Activated CD4-positive, alpha-beta T cell treated with anti-CD3 and anti-CD28 coated beads, Interleukin-2, amount 50 U/mL, for 1 hour (primary cell): ENCODE measurements around the gene ARG2.
A peak's percentile ranks its signal among the peaks of the same experiment; 100 is the strongest.
"Not testable (repeated sequence)": the region's sequence is repeated elsewhere in the genome, so short reads cannot be mapped to it uniquely, and the experiment has no call there.

Source experiments
- DNase-seq: peaks from one replicate; pipeline ENCODE4 v3.0.0-alpha.2; 2020

The ARG2 gene

GRCh38 chr14:67589204-67589770 lies 30.4 kb upstream of the ARG2 start:
- no peak for DNase-seq

GRCh38 chr14:67593650-67594049 lies 26.1 kb upstream of the ARG2 start:
- not testable (repeated sequence) for DNase-seq

GRCh38 chr14:67595392-67595791 lies 24.3 kb upstream of the ARG2 start:
- no peak for DNase-seq

DNA sequence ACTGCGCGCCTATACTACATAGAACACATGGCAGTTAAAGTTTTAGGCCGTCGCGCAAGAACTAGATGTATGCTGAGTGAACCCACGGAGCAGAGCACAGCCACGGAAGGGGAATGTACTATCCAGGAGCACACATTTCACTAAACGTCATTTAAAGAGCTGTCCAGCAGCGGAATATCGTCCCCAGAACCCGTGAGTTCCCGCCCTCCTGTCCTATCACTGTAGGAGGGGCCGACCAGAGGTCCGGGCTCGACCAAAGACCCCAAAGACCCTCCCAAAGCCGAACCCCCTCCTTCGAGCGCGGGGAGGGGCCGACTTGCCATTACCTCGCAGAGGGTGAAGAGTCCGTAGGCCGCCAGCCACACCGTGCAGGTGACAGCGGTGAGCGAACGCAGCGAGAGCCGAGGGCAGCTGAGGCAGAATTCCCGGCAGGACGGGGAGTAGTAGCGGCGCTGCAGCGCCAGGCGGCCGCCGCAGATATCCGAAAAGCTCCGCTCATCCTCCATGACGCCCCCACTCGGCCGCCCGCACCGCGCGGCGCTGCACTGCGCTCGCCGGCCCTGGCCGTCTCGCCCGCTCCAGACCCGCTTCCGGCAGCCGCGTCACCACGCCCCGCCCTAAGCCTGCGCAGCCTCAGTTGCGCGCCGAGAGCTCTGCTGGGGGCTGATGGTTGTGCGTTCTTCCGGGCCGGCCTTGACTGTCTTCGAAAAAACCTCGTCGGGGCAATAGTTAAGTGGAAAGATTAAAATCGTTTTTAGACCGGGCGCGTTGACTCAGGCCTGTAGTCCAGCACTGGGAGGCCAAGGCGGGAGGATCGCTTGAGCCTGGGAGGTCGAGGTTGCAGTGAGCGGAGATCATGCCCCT lies 19.8 kb upstream of the ARG2 start, which contains the start of gene PIGH:
PIGH (minus strand) TSS at position 571 of the 864 bp plus-strand sequence; CDS start at position 506, 65 bp downstream.
- peak; percentile 93 for DNase-seq

DNA sequence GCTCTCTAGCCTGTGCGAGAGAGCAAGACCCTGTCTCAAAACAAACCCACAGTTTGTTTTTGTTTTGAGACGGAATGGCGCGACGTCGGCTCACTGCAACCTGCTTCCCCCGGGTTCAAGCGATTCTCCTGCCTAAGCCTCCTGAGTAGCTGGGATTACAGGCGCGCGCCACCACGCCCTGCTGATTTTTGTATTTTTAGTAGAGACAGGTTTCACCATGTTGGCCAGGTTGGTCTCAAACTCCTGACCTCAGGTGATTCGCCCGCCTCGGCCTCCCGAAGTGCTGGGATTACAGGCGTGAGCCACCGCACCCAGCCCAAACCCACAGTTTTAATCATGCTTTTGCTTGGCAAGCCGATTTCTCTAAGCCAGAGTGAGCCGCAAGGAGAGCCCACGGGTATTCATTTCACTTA lies 19.2 kb upstream of the ARG2 start:
- DNase-seq, result not testable (repeated sequence)

GRCh38 chr14:67602076-67602475 lies 17.6 kb upstream of the ARG2 start:
- DNase-seq, result no peak

- DNase-seq, result no peak
These were observed 16.6 kb upstream of the ARG2 start for GRCh38 chr14:67602995-67603545.

- DNase-seq, result no peak
These were observed 12.1 kb upstream of the ARG2 start for GRCh38 chr14:67607646-67608045.

DNA sequence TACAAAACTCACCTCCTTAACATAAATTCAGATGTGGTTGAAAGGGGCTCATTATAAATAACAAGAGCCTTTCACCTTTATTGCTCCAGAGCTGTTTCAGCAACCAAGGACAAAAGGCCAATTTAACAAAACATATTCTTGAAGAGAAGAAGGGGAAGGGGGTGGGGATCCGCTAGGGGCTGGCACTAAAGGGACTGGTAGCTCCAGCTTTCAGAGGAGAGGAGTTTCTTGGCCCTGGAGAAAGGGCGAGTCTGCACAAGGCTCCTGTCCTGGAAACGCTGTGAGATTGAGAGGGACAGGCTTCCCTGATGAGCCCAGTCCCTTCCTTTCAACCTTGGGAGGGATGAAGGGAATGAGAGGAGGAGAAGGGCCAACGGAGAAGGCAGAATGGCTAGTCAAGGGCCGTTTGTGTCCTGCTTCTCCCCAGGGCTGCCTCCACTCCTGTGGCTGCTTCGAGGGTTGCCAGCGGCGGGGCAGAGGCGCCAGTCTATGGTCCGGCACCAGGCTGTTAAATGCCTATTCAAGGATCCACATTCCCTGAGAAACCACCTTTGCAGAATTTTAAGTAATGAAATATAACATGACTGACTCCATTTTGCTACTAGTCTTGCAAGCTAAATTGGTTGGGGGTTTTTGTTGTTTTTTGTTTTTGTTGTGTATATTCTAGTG lies 9.9 kb upstream of the ARG2 start:
- DNase-seq, result no peak

- no peak for DNase-seq
These were observed 9.2 kb upstream of the ARG2 start for GRCh38 chr14:67610491-67610890.

- peak; percentile 14 for DNase-seq
These were observed 1.1 kb upstream of the ARG2 start for GRCh38 chr14:67618617-67619063.

GRCh38 chr14:67620217-67620785 lies 581 bp downstream of the ARG2 start:
- DNase-seq, result no peak

DNA sequence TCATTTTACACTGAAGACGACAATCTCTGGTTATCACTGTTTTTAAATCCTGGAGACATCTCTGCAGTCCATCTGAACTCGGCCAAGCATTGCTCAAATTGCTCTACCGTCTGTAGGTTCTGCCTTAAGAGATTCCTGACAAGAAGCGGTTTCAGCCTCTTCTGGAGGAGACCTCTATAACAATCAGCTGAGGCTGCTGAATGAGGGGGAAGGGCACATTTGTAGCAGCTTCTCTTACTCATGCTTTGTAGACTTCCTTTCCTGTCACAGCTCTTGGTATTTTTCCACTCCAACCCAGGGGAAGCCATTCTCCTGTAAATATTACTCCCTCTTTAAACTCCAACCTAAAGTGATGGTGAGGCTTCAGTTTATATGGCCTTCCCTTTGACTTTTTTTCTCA lies 3.0 kb downstream of the ARG2 start:
- no peak for DNase-seq

DNA sequence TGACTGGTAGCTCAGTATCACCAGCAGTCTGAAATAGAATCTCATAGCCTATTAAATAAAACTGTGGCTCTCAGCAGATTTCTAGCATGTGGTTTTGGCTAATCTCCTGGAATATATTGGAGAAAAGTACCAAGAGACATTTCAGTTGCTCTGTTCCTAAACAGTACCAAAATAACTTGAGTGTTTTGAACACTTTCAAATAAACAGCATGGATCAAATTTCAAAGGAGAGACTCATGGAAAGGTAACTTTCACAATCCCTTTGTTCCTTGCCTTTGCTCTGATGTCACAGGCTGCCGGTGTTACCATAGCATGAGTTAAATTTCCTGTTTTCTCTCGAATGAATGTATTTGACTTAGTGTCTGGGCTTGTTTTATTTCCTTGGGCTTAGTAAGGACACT lies 3.4 kb downstream of the ARG2 start:
- no peak for DNase-seq

DNA sequence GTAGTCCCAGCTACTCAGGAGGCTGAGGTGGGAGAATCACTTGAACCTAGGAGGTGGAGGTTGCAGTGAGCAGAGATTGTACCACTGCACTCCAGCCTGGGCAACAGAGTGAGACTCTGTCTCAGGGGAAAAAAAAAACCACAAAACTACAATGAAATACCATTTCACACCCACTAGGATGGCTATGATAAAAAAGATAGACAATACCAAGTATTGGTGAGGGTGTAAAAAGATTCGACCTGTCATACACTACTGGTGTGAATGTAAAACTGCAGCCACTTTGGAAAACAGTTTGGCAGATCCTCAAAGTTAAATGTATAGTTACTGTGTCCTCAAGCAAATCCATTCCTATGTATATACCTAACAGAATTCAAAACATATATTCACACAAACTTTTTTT lies 6.4 kb downstream of the ARG2 start:
- DNase-seq, result not testable (repeated sequence)

DNA sequence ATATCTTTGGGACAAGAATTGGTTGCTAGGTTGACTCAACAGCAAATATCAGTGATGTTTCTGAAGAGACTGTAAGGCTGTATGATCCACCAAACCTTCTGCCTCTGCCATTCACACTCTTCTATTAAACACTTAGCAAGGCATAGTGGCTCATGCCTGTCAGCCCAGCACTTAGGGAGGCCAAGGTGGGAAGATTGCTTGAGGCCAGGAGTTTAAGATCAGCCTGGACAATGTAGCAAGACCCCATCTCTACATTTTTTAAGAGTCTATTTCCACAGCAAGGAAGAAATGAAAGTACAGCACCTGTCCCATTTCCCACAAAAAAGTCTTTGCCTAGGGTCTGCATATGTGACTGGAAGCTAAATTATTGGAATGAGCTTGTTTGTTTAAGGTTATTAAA lies 7.8 kb downstream of the ARG2 start:
- no peak for DNase-seq

DNA sequence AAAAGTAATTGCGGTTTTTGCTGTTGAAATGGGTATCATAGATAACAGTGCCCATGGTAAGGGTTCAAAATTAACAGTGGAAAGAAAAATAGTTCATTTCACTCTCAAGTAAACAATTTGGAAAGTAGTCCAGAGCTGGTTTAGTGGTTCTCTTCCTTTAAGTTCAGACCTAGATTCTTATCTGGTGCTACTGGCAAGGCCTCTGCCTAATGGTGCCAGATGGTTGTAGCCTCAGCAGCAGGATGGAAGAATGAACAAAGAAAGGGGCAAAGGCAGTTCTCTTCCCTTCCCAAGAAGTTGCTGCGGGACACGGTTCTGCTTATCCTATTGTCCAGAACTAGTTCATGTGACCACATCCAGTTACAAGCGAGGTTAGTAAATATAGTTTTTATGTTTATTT lies 10.5 kb downstream of the ARG2 start:
- no peak for DNase-seq

GRCh38 chr14:67630938-67631337 lies 11.2 kb downstream of the ARG2 start:
- DNase-seq, result no peak

- no peak for DNase-seq
These were observed 13.9 kb downstream of the ARG2 start for GRCh38 chr14:67633451-67634147.

DNA sequence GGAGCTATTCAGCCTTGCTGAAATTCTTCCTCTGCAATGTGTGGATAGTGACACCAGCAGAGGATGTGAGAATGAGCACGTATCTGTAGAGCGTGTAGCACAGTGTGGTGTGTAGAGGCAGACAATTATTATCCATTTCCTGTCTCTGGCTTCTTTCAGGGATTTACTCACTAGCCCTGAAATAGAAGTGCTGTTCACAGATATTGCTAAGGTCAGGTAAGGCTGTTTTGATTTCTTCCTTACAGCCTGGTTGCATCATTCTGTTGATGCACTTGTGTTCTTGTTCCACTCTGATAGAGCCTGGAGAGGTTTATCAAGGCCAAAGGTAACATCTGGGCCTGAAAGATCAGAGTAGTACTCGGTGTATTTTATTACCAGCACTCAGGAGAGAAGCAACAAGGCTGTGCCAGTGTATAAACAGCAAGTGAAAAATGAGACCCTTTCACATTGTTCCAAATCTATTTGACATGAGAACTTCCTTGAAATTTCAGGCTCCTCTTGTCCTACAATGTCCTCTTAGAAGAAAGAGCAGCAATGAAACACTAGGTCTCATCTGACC lies 16.7 kb downstream of the ARG2 start:
- no peak for DNase-seq

GRCh38 chr14:67638642-67639041 lies 18.9 kb downstream of the ARG2 start:
- DNase-seq, result no peak

GRCh38 chr14:67641480-67641879 lies 21.8 kb downstream of the ARG2 start:
- DNase-seq, result no peak
